SK-N-MC (cell line): ENCODE data around the gene PAFAH1B2.

Source experiments
- EZH2 ChIP-seq: fragments of 200-600 bp; sonication (generic); IDR thresholded peaks from one replicate; pipeline ENCODE4 v1.6.1; 2017; ENCODE audit warnings: antibody characterized with exemption
- POLR2AphosphoS5 ChIP-seq: IDR thresholded peaks from 2 replicates; pipeline ENCODE4 v1.6.1; 2012; ENCODE audit warnings: mild to moderate bottlenecking, low read depth, low read length, borderline replicate concordance

GRCh38 chr11:117195761-117196160 lies 51.7 kb downstream of the PAFAH1B2 start:
- no peak for TF ChIP-seq POLR2AphosphoS5
- TF ChIP-seq EZH2 = no peak
